ENCODE data around the gene LMTK2.

GRCh38 chr7:98091523-98091922 is 15.1 kb upstream of the LMTK2 start:
- no peak for TF ChIP-seq CTCF (conservative IDR thresholded peaks at IDR 0.05; ENCODE audit: low read length)
- TF ChIP-seq EZH2phosphoT487 (IDR thresholded peaks at IDR 0.05; ENCODE audit: borderline replicate concordance, low read depth, low read length): no peak

Measured in OCI-LY7 (cell line).